H9 (cell line): ENCODE measurements around the gene SMYD1. TPM values are rescaled to one million over a fixed set of nuclear protein-coding genes. Genes with fewer than 3 reads are reported as not detected.

Experiments
- DNase-seq: peaks from one replicate; pipeline ENCODE4 v3.0.0-alpha.2; 2017
- H2AFZ ChIP-seq: one replicate; pipeline ENCODE4 v1.6.1; 2013; ENCODE audit warnings: mild to moderate bottlenecking, low read length, control low read depth, moderate library complexity
- H2AK5ac ChIP-seq: 2 replicates; pipeline ENCODE4 v1.6.1; 2013; ENCODE audit warnings: low read length, control low read depth, mixed read lengths; ENCODE audit not compliant: insufficient read length
- H2BK120ac ChIP-seq: one replicate; pipeline ENCODE4 v1.6.1; 2013; ENCODE audit warnings: low read depth, mild to moderate bottlenecking, low read length, control low read depth, inconsistent platforms; ENCODE audit not compliant: poor library complexity, severe bottlenecking
- H2BK12ac ChIP-seq: 2 replicates; pipeline ENCODE4 v1.6.1; 2013; ENCODE audit warnings: low read length, control low read depth, mixed read lengths, low read depth; ENCODE audit not compliant: insufficient read length
- H2BK15ac ChIP-seq: 2 replicates; pipeline ENCODE4 v1.6.1; 2013; ENCODE audit warnings: low read depth, low read length, control low read depth
- H2BK20ac ChIP-seq: one replicate; pipeline ENCODE4 v1.6.1; 2013; ENCODE audit warnings: low read depth, mild to moderate bottlenecking, low read length, control low read depth, inconsistent platforms; ENCODE audit not compliant: poor library complexity, severe bottlenecking
- H2BK5ac ChIP-seq: 2 replicates; pipeline ENCODE4 v1.6.1; 2013; ENCODE audit warnings: low read length, control low read depth, mixed read lengths; ENCODE audit not compliant: insufficient read length
- H3K14ac ChIP-seq: 2 replicates; pipeline ENCODE4 v1.6.1; 2013; ENCODE audit warnings: low read length, control low read depth; ENCODE audit not compliant: insufficient read depth
- H3K18ac ChIP-seq: 2 replicates; pipeline ENCODE4 v1.6.1; 2013; ENCODE audit warnings: low read depth, mild to moderate bottlenecking, mixed read lengths, low read length, control low read depth; ENCODE audit not compliant: insufficient read length
- H3K23ac ChIP-seq: 2 replicates; pipeline ENCODE4 v1.6.1; 2013; ENCODE audit warnings: low read length, control low read depth, mixed read lengths, low read depth; ENCODE audit not compliant: insufficient read length
- H3K23me2 ChIP-seq: 2 replicates; pipeline ENCODE4 v1.6.1; 2013; ENCODE audit warnings: low read depth, mild to moderate bottlenecking, mixed read lengths, low read length, control low read depth; ENCODE audit not compliant: insufficient read length, poor library complexity, severe bottlenecking
- H3K27ac ChIP-seq: 2 replicates; pipeline ENCODE4 v1.5.1; 2013; ENCODE audit warnings: low read length, control low read depth, mixed read lengths, low read depth; ENCODE audit not compliant: insufficient read length
- H3K27me3 ChIP-seq: 2 replicates; pipeline ENCODE4 v1.6.1; 2013; ENCODE audit warnings: low read length, control low read depth, inconsistent platforms; ENCODE audit not compliant: insufficient read depth
- H3K4ac ChIP-seq: 2 replicates; pipeline ENCODE4 v1.6.1; 2013; ENCODE audit warnings: low read depth, mild to moderate bottlenecking, control low read depth, inconsistent platforms, low read length, moderate library complexity
- H3K4me1 ChIP-seq: 2 replicates; pipeline ENCODE4 v1.6.1; 2013; ENCODE audit warnings: low read length, control low read depth, inconsistent platforms; ENCODE audit not compliant: insufficient read depth
- H3K4me2 ChIP-seq: 2 replicates; pipeline ENCODE4 v1.6.1; 2013; ENCODE audit warnings: low read length, control low read depth, mixed read lengths; ENCODE audit not compliant: insufficient read length, insufficient read depth
- H3K56ac ChIP-seq: 2 replicates; pipeline ENCODE4 v1.6.1; 2013; ENCODE audit warnings: low read depth, mild to moderate bottlenecking, mixed read lengths, low read length, control low read depth; ENCODE audit not compliant: insufficient read length
- H3K79me1 ChIP-seq: 2 replicates; pipeline ENCODE4 v1.6.1; 2013; ENCODE audit warnings: low read depth, mild to moderate bottlenecking, moderate library complexity, low read length, control low read depth, inconsistent platforms; ENCODE audit not compliant: insufficient read depth, poor library complexity, severe bottlenecking
- H3K79me2 ChIP-seq: 2 replicates; pipeline ENCODE4 v1.6.1; 2013; ENCODE audit warnings: low read length, control low read depth, inconsistent platforms; ENCODE audit not compliant: insufficient read depth
- H3K9ac ChIP-seq: 2 replicates; pipeline ENCODE4 v1.6.1; 2013; ENCODE audit warnings: low read length, control low read depth, mixed read lengths; ENCODE audit not compliant: insufficient read length; ENCODE audit errors: extremely low read depth
- H3K9me3 ChIP-seq: one replicate; pipeline ENCODE4 v1.6.1; 2013; ENCODE audit warnings: low read depth, low read length, inconsistent platforms; ENCODE audit not compliant: control insufficient read depth
- H3T11ph ChIP-seq: one replicate; pipeline ENCODE4 v1.6.1; 2013; ENCODE audit warnings: mild to moderate bottlenecking, low read length, control low read depth, inconsistent platforms
- H4K20me1 ChIP-seq: one replicate; pipeline ENCODE4 v1.6.1; 2013; ENCODE audit not compliant: control insufficient read depth, insufficient read length, insufficient read depth
- H4K5ac ChIP-seq: 2 replicates; pipeline ENCODE4 v1.6.1; 2013; ENCODE audit warnings: low read depth, mild to moderate bottlenecking, mixed read lengths, low read length, control low read depth; ENCODE audit not compliant: insufficient read length
- H4K8ac ChIP-seq: replicated peaks from 2 replicates; pipeline ENCODE4 v1.6.1; 2013; ENCODE audit warnings: low read length, control low read depth, mixed read lengths, low read depth; ENCODE audit not compliant: insufficient read length
- H4K91ac ChIP-seq: 2 replicates; pipeline ENCODE4 v1.6.1; 2013; ENCODE audit warnings: low read depth, mild to moderate bottlenecking, moderate library complexity, mixed read lengths, low read length, control low read depth; ENCODE audit not compliant: insufficient read length
- H3K27ac Mint-ChIP-seq, 3 experiments: 2 replicates in 2 of 3; 3 replicates in 1 of 3; pipeline ENCODE4 v1.8.0; 2020 to 2021; ENCODE audit warnings: mixed read lengths in 3 of 3, mild to moderate bottlenecking in 1 of 3, moderate library complexity in 1 of 3
- H3K27me3 Mint-ChIP-seq: 2 replicates; pipeline ENCODE4 v1.8.0; 2021; ENCODE audit warnings: low read depth, mild to moderate bottlenecking, moderate library complexity, mixed read lengths
- H3K36me3 Mint-ChIP-seq, 3 experiments: 2 replicates in 2 of 3; 3 replicates in 1 of 3; pipeline ENCODE4 v1.8.0; 2020 to 2021; ENCODE audit warnings: low read depth in 3 of 3, mixed read lengths in 3 of 3; ENCODE audit not compliant: insufficient read depth in 1 of 3
- H3K4me1 Mint-ChIP-seq, 2 experiments: 2 replicates each; pipeline ENCODE4 v1.8.0; 2020; ENCODE audit warnings: mixed read lengths in 2 of 2
- H3K4me3 Mint-ChIP-seq, 2 experiments: 2 replicates in 1 of 2; 3 replicates in 1 of 2; pipeline ENCODE4 v1.8.0; 2020 to 2021; ENCODE audit warnings: mild to moderate bottlenecking in 2 of 2, mixed read lengths in 2 of 2, moderate library complexity in 1 of 2
- H3K9me3 Mint-ChIP-seq, 2 experiments: 2 replicates in 1 of 2; 3 replicates in 1 of 2; pipeline ENCODE4 v1.8.0; 2020; ENCODE audit warnings: mild to moderate bottlenecking in 2 of 2, mixed read lengths in 2 of 2, moderate library complexity in 1 of 2
- CTCF ChIP-seq: fragments of 200-600 bp; sonication (generic); conservative IDR thresholded peaks from 3 replicates; pipeline ENCODE4 v1.8.0; 2021; ENCODE audit warnings: antibody characterized with exemption, mild to moderate bottlenecking
- WGBS: extraction: QIAGEN DNeasy Blood & Tissue Kit; methylation state at CpG from one replicate; pipeline ENCODE4 v1.1.7; 2013; ENCODE audit warnings: missing lambda C conversion rate, low lambda C conversion rate, mixed read lengths; ENCODE audit not compliant: insufficient read length; ENCODE audit errors: extremely low coverage; 5-methylcytosine and 5-hydroxymethylcytosine counted together
- total RNA-seq: library from RNA; stranded (reverse); gene quantifications from 2 replicates; pipeline ENCODE4 v1.2.1, GENCODE V29; 2021

The SMYD1 gene
- total RNA-seq, 1 experiment from 2014 or later = not detected

DNA sequence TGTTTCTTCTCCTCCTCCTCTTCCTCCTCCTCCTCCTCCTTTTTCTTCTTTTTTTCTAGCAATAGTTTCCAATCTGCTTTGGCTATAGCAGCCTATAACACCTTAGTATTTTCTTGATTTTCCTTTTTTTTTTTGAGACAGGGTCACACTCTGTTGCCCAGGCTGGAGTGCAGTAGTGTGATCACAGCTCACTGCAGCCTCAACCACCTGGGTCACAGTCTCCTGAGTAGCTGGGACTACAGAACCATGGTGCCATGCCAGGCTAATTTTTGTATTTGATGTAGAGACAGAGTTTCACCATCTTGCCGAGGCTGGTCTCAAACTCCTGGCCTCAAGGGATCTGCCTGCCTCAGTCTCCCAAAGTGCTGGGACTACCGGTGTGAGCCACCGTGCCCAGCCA lies 91.9 kb downstream of the SMYD1 start:
- H3K14ac ChIP-seq = no peak overlapping the region
- peaks cover 14 to 19% of the 10 kb centered on the region in 2 experiments for H3K4me1 Mint-ChIP-seq
- no peak for TF ChIP-seq CTCF
- no peaks in the 10 kb centered on the region for H3K79me1 ChIP-seq
- H3T11ph ChIP-seq = no peak overlapping the region
- no peaks in the 10 kb centered on the region for H3K23me2 ChIP-seq
- H3K4me3 Mint-ChIP-seq = no peak overlapping the region
- H4K91ac ChIP-seq = no peak overlapping the region
- no peaks in the 10 kb centered on the region; a peak in 1 of 5 replicates for H3K9me3 Mint-ChIP-seq
- H3K18ac ChIP-seq = no peak overlapping the region
- no peaks in the 10 kb centered on the region; a peak in 1 of 7 replicates for H3K36me3 Mint-ChIP-seq
- H3K4me1 ChIP-seq = no peaks in the 10 kb centered on the region
- H2AFZ ChIP-seq = no peak overlapping the region
- DNase-seq = no peak
- no peak overlapping the region for H3K9ac ChIP-seq
- no peak overlapping the region for H3K23ac ChIP-seq
- no peak overlapping the region for H3K4ac ChIP-seq
- WGBS = no CpG with 5 or more reads among the region's 3 CpGs
- no peaks in the 10 kb centered on the region for H3K27me3 ChIP-seq
- no peak overlapping the region for H4K5ac ChIP-seq
- H2BK15ac ChIP-seq = no peak overlapping the region
- no peaks in the 10 kb centered on the region for H4K20me1 ChIP-seq
- H3K27ac ChIP-seq = no peak overlapping the region
- no peak overlapping the region for H2BK120ac ChIP-seq
- H4K8ac ChIP-seq = no peak overlapping the region
- no peak overlapping the region for H3K56ac ChIP-seq
- no peaks in the 10 kb centered on the region; the same call in none of the 2 replicates for H3K27me3 Mint-ChIP-seq
- H3K9me3 ChIP-seq = no peaks in the 10 kb centered on the region
- no peaks in the 10 kb centered on the region for H3K79me2 ChIP-seq
- no peak overlapping the region for H2BK5ac ChIP-seq
- no peak overlapping the region; a peak in 1 of 7 replicates for H3K27ac Mint-ChIP-seq
- H3K4me2 ChIP-seq = no peak overlapping the region
- no peak overlapping the region for H2BK12ac ChIP-seq
- no peak overlapping the region for H2BK20ac ChIP-seq
- H2AK5ac ChIP-seq = no peak overlapping the region
